Measurements from ENCODE around the gene RPL27A.

RPL27A gene

GRCh38 chr11:8722809-8723208 lies 40.2 kb downstream of the RPL27A start:
- DNase-seq: no peak

DNA sequence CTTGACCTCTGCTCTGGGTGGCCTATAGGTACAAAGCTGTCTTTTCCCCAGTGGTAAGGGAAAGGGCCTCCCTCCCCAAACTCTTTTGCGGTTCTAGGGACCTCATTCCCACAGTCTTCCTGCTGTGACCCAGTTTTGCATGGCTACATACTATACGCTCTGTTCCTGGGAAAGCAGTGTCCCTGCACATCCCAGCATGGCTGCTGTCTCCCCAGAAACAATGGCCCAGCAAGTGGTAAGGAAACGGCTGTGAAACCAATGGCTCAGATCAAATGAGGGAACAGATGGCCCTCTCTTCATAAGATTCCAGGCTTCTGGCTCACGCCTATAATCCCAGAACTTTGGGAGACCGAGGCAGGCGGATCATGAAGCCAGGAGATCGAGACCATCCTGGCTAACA lies 41.1 kb downstream of the RPL27A start:
- DNase-seq: no peak

GRCh38 chr11:8724682-8725081 lies 42.1 kb downstream of the RPL27A start:
- no peak for DNase-seq

GRCh38 chr11:8726395-8726794 lies 43.8 kb downstream of the RPL27A start:
- DNase-seq: no peak

DNA sequence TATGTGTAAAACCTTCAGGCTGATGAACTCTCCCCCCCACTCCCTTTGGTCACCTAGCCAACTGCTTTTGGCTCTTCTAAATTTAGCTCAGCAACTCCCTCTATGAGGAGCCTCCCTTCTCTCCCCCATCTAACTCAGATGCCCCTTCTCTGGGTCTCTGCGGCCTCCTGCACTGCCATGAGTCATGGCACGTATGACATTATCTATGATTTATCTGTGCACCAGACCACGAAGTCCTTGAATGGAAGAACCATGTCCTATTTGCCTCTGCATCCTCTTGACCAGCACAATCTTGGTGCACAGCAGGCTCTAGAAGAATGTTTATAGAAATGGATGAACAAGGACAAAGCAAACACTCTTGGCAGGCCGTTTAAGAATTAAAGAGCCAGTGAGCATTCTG lies 46.0 kb downstream of the RPL27A start:
- DNase-seq: no peak

DNA sequence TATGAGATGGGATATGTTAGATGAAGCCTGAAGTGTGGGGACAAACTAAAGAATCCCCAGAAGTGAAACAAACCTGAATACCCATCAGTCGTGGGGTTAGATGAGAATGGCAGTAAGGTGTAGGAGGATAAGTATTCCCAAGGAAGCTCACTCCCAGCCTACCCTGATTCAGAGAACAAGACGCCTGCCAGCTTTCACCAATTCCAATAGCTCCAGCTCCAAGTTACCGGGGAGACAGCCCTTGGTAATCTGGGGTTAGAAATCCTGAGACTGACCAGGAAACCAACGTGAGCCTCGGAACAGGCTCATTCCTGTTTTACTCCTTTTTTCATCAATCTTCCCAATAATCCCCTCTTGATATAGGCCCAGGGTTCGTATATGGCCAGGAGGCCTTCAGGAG lies 46.5 kb downstream of the RPL27A start:
- no peak for DNase-seq

GRCh38 chr11:8729837-8730696 lies 47.5 kb downstream of the RPL27A start:
- DNase-seq: no peak

DNA sequence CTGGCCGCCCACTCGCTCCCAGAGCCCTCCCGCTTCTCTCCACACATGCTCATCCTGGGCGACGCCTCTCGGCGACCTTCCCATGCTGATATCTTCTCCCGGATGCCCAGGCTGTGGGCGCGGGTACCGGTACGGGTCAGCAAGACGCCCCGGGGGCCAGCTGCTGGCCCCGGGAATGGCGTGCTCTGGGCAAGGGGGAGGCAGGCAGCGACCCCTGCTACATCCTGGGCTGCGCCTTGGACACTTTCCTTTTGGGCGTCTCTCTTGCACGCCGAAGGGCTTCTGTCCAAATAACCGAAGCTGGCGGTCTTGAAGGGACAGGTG lies 48.1 kb downstream of the RPL27A start:
- DNase-seq: no peak

DNA sequence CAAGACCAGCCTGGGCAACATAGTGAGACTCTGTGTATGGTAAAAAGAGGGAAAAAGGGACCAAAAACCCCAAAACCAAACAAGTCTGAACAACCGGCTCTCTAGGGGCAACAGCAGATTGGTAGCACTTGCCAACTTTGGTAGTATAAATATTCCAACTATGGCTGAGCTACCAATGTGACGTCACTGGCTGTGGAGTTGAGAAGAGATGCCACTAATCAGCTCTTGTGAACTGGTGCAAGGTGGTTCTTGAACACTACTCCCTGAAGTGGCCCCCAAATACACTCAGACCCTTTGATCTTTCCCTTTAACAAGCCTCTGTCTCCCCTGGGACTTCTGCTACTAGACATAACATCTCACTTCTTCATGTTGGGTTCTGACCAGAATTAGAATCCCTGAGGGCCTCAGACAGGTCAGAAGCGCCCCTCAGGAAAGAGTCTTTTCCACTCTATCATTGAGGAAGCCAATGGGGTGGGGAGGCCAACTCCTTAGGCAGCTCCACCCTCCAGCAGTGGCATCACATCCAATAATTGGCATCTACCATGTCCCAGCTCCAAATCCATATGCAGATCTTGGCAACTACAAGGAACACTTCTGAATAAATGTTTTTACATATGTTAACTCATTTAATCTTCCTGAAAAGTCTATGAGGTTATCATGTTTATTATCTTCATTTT lies 49.2 kb downstream of the RPL27A start:
- no peak for DNase-seq

GRCh38 chr11:8732324-8732670 lies 49.7 kb downstream of the RPL27A start:
- DNase-seq: no peak

GRCh38 chr11:8732748-8733241 lies 50.2 kb downstream of the RPL27A start:
- DNase-seq: no peak

DNA sequence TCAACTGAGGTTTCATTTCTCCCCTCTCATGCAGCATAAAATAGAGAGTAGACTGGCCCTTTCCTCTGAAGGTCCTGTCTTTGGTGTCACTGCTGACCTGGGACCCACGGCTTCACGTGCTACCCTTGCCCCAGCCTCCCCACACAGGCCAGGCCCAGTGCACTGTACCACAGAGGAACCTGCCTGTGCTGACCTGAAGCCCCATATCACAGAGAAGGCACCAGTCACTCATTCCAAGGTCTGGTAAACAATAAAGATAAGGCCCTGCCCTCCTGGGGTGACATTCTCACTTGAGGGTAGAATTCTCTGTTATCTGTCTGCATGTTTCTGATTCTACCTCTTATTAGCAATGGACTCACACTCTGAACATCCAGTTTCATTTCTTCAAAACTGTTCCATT lies 51.3 kb downstream of the RPL27A start:
- DNase-seq: no peak

DNA sequence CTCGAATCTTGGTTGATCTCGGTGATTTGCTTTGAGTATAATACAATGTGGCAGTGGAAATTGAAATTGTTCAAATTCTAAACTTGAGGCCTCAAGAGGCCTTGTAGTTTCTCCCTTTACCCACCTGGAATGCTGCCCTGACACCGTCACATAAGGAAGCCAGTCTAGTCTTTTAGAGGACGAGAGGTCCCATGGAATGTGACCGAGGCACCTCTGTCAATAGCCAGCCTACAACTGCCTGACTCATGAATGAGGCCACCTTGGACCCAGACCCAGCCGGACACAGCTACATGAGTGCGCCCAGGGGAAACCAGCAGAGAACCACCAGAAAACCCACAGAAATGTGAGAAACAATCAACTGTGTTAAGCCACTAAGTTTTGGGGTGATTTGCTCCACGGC lies 52.5 kb downstream of the RPL27A start:
- DNase-seq: no peak

DNA sequence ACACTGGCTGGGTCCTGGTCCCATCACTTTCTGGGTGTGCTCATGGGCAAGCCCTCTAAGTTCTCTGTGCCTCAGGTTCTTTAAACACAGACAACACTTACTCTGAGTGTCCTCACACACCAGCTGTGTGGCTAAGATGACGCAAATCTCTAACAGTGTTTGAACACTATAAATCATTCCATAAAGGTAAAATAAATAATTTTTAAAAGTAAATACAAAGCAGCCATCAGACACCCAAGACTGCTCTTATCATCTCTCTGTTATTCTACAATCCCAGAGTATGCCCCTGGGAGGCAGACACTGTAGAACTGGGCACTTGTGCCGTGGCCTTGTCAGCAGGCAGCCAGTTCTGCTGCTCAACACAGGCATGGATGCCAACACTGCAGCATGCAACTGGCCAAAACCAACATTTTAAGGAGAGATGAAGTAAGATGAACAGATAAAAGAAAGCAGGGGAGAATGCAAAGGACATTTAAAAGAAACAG lies 56.8 kb downstream of the RPL27A start:
- no peak for DNase-seq

Measured in bone marrow (tissue), 2 donors.